ENCODE results near the gene ZNF683.

DNA sequence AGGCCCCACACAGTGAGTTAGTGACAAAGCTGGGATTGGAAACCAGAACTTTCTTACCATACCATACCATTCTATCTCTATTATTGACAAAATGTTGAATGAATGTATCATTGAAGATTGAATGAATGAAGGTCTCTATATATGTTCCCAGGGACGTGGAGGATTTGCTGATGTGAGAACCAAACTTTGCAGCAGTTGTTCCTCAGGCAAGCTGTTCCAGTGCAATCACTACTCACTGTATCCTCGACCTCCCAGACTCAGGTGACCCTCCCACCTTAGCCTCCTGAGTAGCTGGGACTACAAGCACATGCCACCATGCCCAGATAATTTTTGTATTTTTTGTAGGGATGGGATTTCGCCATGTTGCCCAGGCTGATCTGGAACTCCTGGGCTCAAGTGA is 26.5 kb upstream of the ZNF683 start:
- TF ChIP-seq POLR2A (IDR thresholded peaks at IDR 0.05; ENCODE audit: low read length) (no peak), GATA1 (IDR thresholded peaks at IDR 0.05; ENCODE audit: low read depth, low read length) (no peak)

Measured in erythroblast (primary cell).